Activated CD8-positive, alpha-beta memory T cell treated with anti-CD3 and anti-CD28 coated beads, Interleukin-2, amount 50 U/mL, for 4 hours (primary cell): ENCODE measurements around the gene DAZAP1.

ENCODE experiments used
- DNase-seq: peaks from one replicate; pipeline ENCODE4 v3.0.0-alpha.2; 2020

Gene DAZAP1

GRCh38 chr19:1445932-1446712 lies 38.7 kb downstream of the DAZAP1 start:
- no peak for DNase-seq

DNA sequence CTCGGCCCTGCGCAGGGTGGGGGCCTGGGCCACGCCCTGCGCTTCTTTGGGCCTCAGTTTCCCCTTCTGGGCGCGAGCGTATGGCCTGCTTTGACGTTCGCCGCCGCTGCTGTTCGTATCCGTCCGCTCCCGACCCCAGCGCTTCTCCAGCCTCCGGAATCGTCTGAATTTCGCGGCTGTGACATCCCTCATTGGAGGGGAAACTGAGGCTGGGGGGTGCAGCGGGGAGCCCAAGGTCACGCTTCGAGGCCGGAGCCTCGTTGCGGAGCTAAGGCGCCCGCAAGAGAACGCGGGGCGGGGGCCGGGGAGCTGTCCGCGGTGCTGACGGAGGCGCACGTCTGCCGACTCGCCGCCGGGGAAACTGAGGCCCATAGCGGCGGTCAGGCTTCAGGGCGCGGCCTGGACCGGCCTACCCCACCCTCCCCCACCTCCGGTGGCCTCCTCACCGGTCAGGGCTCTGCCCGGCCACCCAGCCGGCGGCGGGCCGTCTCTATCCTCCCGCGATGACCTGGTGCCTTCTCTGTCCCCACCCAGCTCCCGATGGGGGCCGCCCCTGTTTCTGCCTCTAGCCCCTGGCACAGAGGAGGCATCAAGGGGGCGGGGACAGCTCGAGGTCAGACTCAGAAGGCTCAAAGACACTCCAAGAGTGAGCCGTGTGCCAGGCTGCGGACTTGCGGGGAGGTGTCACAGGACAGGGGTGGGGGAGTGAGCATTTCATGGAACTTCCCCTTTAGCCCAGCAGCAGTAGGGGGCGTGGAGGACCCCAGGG lies 39.5 kb downstream of the DAZAP1 start:
- no peak for DNase-seq

- DNase-seq: no peak
Observed at GRCh38 chr19:1447504-1447903, 40.1 kb downstream of the DAZAP1 start.

DNA sequence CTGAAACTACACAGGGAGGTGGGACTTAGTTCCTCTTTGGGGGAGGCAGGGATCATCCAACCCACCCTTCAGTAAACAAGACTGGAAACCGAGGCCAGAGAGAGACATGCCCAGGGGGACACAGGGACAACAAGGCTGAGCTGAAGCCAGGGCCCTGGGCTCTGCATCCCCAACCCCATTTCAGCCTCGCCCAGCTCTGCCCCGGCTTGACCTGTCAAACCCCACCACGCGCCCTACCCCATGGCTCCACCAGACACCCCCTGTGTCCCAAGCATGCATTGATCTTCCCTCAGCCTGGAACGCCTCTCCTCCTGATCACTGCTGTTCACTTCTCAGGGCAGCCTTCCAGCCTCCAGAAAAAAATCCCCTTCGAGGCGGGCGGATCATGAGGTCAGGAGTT lies 40.6 kb downstream of the DAZAP1 start:
- DNase-seq: no peak

DNA sequence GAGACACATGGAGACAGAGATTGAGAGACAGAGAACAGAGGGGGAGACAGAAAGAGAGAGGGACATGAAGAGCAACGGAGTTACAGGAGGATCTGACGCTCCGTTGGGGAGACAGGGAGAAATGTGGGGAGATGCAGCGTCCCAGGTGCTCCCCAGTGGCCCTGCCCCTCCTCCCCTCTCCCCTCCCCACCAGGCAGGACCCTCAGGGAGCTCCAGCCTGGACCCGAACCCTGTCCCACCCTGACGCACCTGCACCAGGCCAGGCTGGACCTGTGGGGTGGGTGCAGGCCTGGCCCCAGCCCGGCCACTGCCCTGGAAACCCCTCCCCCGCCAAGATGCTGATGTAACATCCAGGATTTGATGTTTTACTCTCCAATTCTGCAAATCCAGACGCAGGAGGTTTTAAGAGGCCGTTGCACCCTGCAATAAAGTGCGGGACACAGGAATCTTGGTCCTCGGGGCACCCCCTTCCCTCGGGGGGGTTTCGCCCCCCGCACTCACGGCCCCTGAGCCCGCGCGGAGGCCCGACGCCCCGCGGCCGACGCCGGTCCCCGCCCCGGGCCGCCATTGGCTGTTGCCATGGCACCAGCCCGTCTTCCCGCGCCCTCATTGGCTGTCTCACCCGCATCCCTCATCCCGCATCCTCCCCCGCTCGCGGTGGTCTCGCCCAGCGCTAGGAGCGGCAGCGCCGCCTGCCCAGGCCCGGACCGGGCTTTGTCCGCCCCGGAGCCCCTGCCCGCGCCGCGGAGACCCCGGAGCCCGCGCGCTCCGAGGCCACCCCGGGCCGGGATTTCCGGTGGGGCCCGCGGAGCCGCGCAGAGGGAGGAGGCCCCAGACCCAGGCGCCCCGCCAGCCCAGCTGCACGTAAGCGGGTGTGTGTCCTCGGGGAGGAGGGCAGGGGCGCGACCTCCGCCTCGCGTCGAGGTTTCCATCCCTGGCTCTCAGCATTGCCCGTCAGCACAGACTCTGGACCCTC lies 42.4 kb downstream of the DAZAP1 start, which contains the start of gene APC2:
TSS of gene APC2 (plus strand) at position 655 of the 976 bp plus-strand sequence. CDS start 2,881 bp downstream, outside the sequence.
- no peak for DNase-seq

DNA sequence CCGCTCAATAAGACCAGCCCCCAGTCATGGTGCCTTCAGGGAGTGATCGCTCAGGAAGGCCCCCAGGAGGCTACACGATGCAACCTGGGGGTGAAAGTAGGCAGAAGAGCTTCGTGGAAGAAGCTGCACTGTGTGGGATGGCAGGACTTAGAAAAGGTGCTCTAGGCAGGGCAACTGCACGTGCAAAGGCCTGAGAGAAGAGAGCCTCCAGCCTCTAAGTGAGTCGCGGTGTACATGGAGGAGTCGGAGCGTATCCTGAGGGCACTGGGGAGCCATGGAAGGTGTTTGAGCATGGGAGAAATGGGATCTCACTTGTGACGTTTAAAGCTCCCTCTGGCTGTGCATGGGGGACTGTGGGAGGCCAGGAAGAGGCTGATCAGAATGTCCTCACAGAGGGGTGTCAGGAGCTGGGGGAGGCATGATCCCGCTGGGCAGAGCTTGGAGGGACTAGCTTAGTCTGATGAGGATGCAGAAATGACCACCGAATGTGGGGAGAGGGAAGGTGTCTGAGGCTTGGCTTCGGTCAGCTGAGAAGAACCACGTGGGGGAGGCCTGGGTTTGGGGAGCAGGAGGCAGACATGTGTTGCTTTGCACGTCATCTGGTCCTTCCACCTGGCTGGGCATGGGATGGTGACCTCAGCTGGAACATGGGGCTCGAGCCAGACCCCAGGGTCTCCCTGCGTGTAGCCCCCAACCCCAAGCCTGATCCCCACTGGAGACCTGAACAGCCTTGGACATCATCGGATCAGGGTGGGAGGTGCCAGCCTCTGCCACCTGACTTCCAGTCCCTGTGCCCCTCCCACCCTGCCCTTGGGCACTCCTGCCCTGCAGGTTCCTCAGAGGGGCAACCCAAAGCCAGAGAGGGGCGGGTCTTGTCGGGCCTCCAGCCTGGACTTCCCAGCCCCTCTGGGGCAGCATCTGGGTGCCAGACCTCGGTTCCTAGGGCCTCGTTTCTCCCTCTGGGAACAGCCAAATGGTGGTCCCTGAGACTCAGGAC lies 43.6 kb downstream of the DAZAP1 start:
- no peak for DNase-seq

- no peak for DNase-seq
Observed at GRCh38 chr19:1451916-1452801, 44.8 kb downstream of the DAZAP1 start.

DNA sequence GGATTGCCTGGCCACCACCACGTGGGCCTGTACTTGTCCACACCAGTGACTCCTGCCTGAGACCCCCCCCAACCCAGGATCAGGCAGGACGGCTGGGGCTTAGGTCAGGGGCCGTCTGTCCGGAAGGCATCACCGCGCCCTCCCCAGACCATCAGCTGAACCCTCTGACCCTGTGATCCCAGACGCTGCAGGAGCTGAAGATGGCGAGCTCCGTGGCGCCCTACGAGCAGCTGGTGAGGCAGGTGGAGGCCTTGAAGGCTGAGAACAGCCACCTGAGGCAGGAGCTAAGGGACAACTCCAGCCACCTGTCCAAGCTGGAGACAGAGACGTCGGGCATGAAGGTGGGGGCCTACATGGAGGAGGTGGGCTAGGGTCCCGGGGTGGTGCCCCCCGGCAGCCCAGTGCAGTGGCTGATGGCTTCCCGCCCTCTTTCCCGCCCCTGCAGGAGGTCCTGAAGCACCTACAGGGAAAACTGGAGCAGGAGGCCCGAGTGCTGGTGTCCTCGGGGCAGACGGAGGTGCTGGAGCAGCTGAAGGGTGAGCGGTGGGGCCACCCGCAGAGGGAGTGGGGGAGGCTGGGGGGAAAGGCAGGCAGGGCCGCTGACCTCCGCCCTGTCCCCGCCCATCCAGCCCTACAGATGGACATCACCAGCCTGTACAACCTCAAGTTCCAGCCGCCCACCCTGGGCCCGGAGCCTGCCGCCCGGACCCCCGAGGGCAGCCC lies 45.6 kb downstream of the DAZAP1 start:
- DNase-seq: no peak

DNA sequence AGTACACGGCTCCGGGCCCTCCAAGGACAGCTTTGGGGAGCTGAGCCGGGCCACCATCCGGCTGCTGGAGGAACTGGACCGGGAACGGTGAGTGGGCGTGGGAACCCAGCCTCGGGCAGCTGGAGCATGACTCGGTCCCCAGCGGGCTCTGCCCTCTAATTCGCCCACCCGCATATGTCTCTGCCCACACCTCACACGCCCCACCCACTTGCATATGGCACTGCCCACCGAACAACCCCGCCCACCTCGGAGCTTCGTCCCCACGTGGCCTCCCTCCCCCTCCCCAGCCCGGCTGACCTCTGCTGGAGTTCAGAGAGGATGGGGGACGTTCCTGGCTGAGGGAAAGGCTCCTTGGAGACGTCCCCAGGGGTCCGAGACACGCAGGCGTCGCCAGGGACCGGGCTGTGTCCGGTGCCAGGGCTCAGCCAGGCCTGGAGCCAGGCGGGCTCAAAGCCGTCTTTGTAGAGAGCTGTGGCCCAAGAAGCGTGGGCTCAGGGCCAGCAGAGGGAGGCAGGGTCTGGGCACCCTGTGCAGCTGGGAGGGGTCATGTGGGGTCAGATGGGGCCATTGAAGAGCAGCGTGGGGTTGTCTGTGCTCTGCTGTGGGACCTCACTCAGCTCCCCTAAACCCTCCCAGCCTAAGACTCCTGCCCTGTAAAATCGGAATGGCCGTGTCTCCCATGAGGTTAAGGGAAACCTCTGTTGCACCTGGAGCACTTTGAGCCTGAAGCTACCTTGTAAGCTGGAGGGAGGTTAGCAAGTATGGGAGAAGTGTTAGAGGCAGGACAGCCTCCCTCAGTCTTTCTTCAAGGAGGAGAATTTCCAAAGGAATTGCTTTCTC lies 46.4 kb downstream of the DAZAP1 start:
- no peak for DNase-seq

GRCh38 chr19:1455002-1455335 lies 47.6 kb downstream of the DAZAP1 start:
- DNase-seq: no peak

- no peak for DNase-seq
Observed at GRCh38 chr19:1455336-1456120, 48.1 kb downstream of the DAZAP1 start.

DNA sequence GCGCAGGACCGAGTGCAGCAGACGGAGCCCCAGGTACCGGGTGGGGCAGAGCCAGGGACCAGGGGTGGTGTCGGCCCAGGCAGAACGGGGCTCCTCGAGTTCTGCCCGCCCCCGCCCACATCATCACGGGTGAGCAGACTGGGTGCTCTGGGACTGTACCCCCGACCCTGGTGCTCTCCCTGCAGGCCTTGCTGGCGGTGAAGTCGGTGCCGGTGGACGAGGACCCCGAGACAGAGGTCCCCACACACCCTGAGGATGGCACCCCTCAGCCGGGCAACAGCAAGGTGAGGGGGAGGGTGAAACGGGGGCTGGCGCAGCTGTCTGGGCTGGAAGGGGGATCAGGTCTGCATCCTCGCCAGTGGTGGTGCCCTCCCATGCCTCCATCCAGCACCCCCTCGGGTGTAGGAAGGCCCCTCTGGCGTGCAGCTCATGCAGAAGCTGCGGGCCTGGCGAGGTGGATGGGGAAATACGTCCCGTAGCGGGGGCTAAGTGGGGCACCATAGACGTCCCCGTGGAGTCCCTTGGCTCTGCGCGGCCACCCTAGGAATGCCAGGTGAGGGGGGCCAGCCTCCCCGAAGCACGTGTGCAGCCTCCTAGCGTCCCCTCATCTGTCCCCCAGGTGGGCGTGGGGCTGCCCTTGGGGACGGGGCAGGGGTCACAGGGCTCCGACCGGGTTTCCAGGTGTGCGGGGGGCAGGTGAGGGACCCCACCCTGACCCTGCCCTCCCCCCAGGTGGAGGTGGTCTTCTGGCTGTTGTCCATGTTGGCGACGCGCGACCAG lies 48.9 kb downstream of the DAZAP1 start:
- DNase-seq: no peak

DNA sequence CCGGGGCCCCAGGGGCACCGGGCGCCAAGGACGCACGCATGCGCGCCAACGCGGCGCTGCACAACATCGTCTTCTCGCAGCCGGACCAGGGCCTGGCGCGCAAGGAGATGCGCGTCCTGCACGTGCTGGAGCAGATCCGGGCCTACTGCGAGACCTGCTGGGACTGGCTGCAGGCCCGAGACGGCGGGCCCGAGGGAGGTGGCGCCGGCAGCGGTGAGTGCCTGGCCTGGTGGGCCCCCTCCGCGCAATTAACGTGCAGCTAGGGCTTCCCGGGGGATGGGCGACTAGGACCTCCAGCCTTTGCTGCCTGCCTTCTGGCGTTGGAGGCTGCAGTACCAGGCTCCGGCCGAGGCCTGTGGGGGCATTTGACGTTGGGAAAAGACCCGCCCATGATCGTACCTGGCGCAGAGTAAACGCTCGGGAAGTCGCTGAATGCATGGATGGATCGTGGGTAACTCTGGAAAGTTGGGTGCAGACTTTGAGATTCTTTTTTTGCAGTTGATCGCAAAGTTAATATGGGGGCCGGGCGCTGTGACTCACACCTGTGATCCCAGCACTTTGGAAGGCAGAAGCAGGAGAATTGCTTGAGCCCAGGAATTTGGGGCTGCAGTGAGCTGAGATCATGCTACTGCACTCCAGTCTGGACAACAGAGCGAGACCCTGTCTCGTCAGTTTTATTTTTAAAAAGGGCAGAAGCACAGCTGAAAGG lies 49.8 kb downstream of the DAZAP1 start:
- DNase-seq: no peak

- DNase-seq: no peak
Observed at GRCh38 chr19:1457892-1458291, 50.5 kb downstream of the DAZAP1 start.

DNA sequence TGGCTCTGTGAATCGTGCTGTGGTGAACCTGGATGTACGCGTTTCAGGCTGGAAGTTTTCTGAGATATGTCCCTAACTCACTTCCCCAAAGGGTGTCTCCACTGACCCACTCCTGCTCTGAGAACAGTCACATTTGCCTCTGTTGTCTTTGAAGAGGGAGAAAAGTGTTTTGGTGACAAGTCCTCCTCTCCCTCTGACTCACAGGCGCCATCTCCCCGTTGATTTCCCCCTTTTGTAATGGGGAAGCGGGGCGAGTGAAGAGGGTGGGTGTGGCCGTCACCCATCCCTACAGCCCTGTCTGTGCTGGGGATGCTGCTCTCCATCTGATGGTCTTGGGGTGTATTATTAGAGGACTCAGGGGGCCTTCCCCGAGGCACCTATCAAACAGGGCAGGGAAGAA lies 52.1 kb downstream of the DAZAP1 start:
- no peak for DNase-seq
